Esophagus (tissue), 2 donors: ENCODE data around the gene ARHGAP26. TPM values are rescaled to one million over a fixed set of nuclear protein-coding genes. Genes with fewer than 3 reads are reported as not detected.

Source experiments
- H3K27ac ChIP-seq, 2 donors: one replicate each; pipeline ENCODE4 v1.5.1; 2013; ENCODE audit warnings: low read depth in 2 of 2, mild to moderate bottlenecking in 2 of 2, inconsistent platforms in 1 of 2, low read length in 1 of 2, moderate library complexity in 1 of 2
- H3K27me3 ChIP-seq, 2 donors: one replicate each; pipeline ENCODE4 v1.6.1; 2013; ENCODE audit warnings: low read length in 2 of 2, control low read depth in 1 of 2, mild to moderate bottlenecking in 1 of 2; ENCODE audit not compliant: insufficient read depth in 2 of 2, control insufficient read depth in 1 of 2
- H3K36me3 ChIP-seq, 2 donors: one replicate each; pipeline ENCODE4 v1.6.1; 2013; ENCODE audit warnings: low read length in 1 of 2; ENCODE audit not compliant: control insufficient read depth in 2 of 2, insufficient read depth in 2 of 2
- H3K4me1 ChIP-seq, 2 donors: one replicate each; pipeline ENCODE4 v1.6.1; 2013; ENCODE audit warnings: low read length in 1 of 2; ENCODE audit not compliant: control insufficient read depth in 2 of 2, insufficient read depth in 2 of 2
- H3K4me3 ChIP-seq, 2 donors: one replicate each; pipeline ENCODE4 v1.5.1; 2013; ENCODE audit warnings: low read length in 2 of 2, mild to moderate bottlenecking in 2 of 2, low read depth in 1 of 2, moderate library complexity in 1 of 2
- H3K9me3 ChIP-seq, 2 donors: one replicate each; pipeline ENCODE4 v1.6.1; 2013; ENCODE audit warnings: mild to moderate bottlenecking in 2 of 2, low read depth in 1 of 2, low read length in 1 of 2, moderate library complexity in 1 of 2; ENCODE audit not compliant: control insufficient read depth in 2 of 2, insufficient read depth in 1 of 2
- WGBS, 2 donors: extraction: QIAGEN DNeasy Blood & Tissue Kit; methylation state at CpG; one replicate each; pipeline ENCODE4 v1.1.7; 2013; 5-methylcytosine and 5-hydroxymethylcytosine counted together
- polyA plus RNA-seq, 2 donors: library from polyadenylated mRNA; stranded (reverse); fragments of 200-250 nt; gene quantifications; one replicate each; pipeline ENCODE4 v1.2.3, GENCODE V29; 2013
- donor health status: healthy with polysubstance abuse.
- donor health status: Bipolar disorder and iron deficiency.

ARHGAP26 gene
- polyA plus RNA-seq, 2 donors, result 3.1 to 3.6 TPM

- WGBS, 2 donors, result 91 to 94% methylated on average over 4 of the region's 4 CpGs
- Histone ChIP-seq H3K9me3 (no peaks in the 10 kb centered on the region), H3K4me3 (no peak overlapping the region), H3K27ac (no peak overlapping the region), H3K4me1 (peaks cover 0 to 5% of the 10 kb centered on the region in 2 donors), H3K27me3 (no peaks in the 10 kb centered on the region), H3K36me3 (no peaks in the 10 kb centered on the region)
Observed at GRCh38 chr5:143192191-143192900, 422.2 kb downstream of the ARHGAP26 start.

DNA sequence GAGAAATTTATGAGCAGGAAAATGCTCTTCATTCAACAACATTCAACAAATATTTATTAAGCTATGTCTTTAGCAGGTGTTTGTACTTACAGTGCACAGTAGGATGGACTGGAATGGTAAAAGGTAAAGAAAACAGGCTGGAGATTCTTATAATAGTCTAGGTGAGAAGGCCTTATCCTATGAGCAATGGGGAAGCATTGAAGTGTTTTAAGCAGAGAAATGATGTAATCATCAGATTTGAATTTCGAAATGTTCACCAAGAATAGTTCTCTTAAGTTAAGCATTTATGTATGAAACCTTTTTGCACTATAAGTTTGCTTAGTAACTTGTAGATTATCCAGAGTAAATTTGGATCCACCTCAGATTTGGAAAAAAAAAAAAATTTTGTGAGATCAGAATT lies 424.0 kb downstream of the ARHGAP26 start:
- WGBS, 2 donors, result 88 to 93% methylated on average over 1 of the region's 1 CpG
- H3K27me3 ChIP-seq, result no peaks in the 10 kb centered on the region
- no peak overlapping the region for H3K27ac ChIP-seq

DNA sequence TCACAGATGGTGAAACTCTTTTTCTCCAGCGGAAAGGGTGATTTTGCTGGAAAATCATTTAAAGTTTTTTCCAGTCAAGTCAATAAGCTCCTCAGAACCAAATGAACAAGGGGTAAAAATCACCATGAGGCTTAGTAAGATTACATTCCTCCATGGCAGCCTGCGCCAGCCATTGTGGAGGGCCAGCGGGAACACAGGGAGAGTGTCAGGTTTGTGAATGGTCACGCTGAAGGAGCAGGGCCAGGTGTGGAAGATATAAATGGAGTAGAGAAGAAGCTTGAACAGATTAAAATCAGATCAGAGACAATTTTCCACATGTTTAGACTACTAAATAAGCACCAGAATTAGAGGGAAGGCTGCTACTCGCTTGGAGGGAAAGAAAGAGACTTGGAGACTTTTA lies 424.5 kb downstream of the ARHGAP26 start:
- Histone ChIP-seq H3K36me3 (no peaks in the 10 kb centered on the region), H3K4me1 (no peaks in the 10 kb centered on the region), H3K27me3 (no peaks in the 10 kb centered on the region), H3K4me3 (no peak overlapping the region), H3K9me3 (no peaks in the 10 kb centered on the region), H3K27ac (no peak overlapping the region)
- WGBS, 2 donors, result 96 to 98% methylated on average over 5 of the region's 5 CpGs

More for the DNA sequence above, 424.0 kb downstream of the ARHGAP26 start:
- no peak overlapping the region for H3K4me3 ChIP-seq
- no peaks in the 10 kb centered on the region for H3K9me3 ChIP-seq
- H3K36me3 ChIP-seq, result no peaks in the 10 kb centered on the region
- H3K4me1 ChIP-seq, result no peaks in the 10 kb centered on the region

DNA sequence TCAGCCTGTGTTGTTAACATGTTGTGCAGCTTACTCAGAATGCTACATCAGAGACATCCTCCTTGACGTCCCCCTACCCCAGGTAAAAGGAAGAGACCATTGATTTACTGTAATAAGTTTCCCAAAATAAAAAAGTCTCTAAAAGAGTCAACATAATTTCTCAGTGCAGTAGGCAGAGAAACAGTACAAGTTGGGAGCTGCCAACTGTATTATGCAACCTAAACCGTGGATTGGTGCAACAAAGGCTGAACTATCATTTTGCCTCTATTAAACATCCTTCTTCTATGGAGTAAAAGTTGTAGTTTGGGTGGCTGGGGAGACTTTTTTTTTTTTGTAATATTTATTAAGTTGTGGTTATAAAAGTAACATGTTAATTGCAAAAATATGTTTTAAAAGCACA lies 425.3 kb downstream of the ARHGAP26 start:
- no peak overlapping the region for H3K27ac ChIP-seq
- 25 to 51% methylated on average over 2 of the region's 2 CpGs for WGBS, 2 donors

GRCh38 chr5:143196601-143197259 lies 426.6 kb downstream of the ARHGAP26 start:
- Histone ChIP-seq H3K36me3 (no peaks in the 10 kb centered on the region), H3K9me3 (no peaks in the 10 kb centered on the region), H3K27ac (no peak overlapping the region), H3K4me3 (no peak overlapping the region), H3K27me3 (no peaks in the 10 kb centered on the region), H3K4me1 (no peaks in the 10 kb centered on the region)
- WGBS, 2 donors, result 81 to 89% methylated on average over 3 of the region's 3 CpGs

More for the DNA sequence above, 425.3 kb downstream of the ARHGAP26 start:
- Histone ChIP-seq H3K4me3 (no peak overlapping the region), H3K36me3 (no peaks in the 10 kb centered on the region), H3K27me3 (no peaks in the 10 kb centered on the region), H3K4me1 (no peaks in the 10 kb centered on the region), H3K9me3 (no peaks in the 10 kb centered on the region)

DNA sequence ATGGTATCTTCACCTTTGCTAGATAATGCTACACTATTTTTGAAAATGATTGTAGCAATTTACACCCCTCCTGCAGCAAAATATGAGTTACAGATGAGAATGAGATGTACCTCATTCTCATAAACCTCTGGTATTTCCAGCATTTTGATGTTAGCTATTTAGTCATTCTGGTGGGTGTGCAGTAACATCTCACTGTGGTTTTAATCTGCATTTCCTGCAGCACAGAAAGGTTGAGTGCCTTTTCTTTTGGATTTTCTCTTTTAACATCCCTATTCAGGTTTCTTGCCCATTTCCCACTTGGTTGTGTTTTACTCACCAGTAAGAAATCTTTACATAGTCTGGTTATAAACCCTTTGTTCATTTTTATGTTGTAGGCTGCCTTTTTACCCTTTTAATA lies 427.1 kb downstream of the ARHGAP26 start:
- no peak overlapping the region for H3K4me3 ChIP-seq
- no peaks in the 10 kb centered on the region for H3K9me3 ChIP-seq
- no peaks in the 10 kb centered on the region for H3K36me3 ChIP-seq
- no peak overlapping the region for H3K27ac ChIP-seq
- H3K4me1 ChIP-seq, result no peaks in the 10 kb centered on the region
- H3K27me3 ChIP-seq, result no peaks in the 10 kb centered on the region

GRCh38 chr5:143198332-143198731 lies 428.2 kb downstream of the ARHGAP26 start:
- 89% methylated on average over 4 of the region's 4 CpGs for WGBS, 2 donors
- Histone ChIP-seq H3K27me3 (no peaks in the 10 kb centered on the region), H3K36me3 (no peaks in the 10 kb centered on the region), H3K4me1 (no peaks in the 10 kb centered on the region), H3K27ac (no peak overlapping the region), H3K4me3 (no peak overlapping the region), H3K9me3 (no peaks in the 10 kb centered on the region)

GRCh38 chr5:143199161-143199560 lies 429.0 kb downstream of the ARHGAP26 start:
- 98 to 100% methylated on average over 1 of the region's 1 CpG for WGBS, 2 donors
- Histone ChIP-seq H3K4me1 (no peaks in the 10 kb centered on the region), H3K36me3 (no peaks in the 10 kb centered on the region), H3K27me3 (no peaks in the 10 kb centered on the region), H3K27ac (no peak overlapping the region), H3K4me3 (no peak overlapping the region), H3K9me3 (no peaks in the 10 kb centered on the region)

GRCh38 chr5:143199843-143200242 lies 429.7 kb downstream of the ARHGAP26 start:
- peaks cover 0 to under 1% of the 10 kb centered on the region in 2 donors for H3K4me1 ChIP-seq
- H3K9me3 ChIP-seq, result no peaks in the 10 kb centered on the region
- H3K27me3 ChIP-seq, result no peaks in the 10 kb centered on the region
- H3K4me3 ChIP-seq, result no peak overlapping the region
- H3K36me3 ChIP-seq, result no peaks in the 10 kb centered on the region
- H3K27ac ChIP-seq, result no peak overlapping the region
- 60 to 80% methylated on average over 2 of the region's 2 CpGs for WGBS, 2 donors
